OCI-LY1 (cell line): Measurements from ENCODE around the gene FMNL1.

Experiments used
- H2AFZ ChIP-seq: fragments of 200-600 bp; sonication (generic), shearing (Covaris generic); 2 replicates; pipeline ENCODE4 v1.6.0; 2014; ENCODE audit warnings: antibody characterized with exemption, mild to moderate bottlenecking, low read length
- H3F3A ChIP-seq: fragments of 200-600 bp; sonication (generic), shearing (Covaris generic); 2 replicates; pipeline ENCODE4 v1.6.0; 2014; ENCODE audit warnings: mild to moderate bottlenecking, antibody characterized with exemption, low read length, moderate library complexity; ENCODE audit not compliant: insufficient read depth
- H3K27ac ChIP-seq: fragments of 200-600 bp; sonication (generic); 2 replicates; pipeline ENCODE4 v1.5.1; 2014; ENCODE audit warnings: low read length, mixed run types, mild to moderate bottlenecking, low read depth; ENCODE audit not compliant: poor library complexity, severe bottlenecking
- H3K27me3 ChIP-seq: fragments of 200-600 bp; sonication (generic); 2 replicates; pipeline ENCODE4 v1.6.0; 2014; ENCODE audit warnings: antibody characterized with exemption, mild to moderate bottlenecking, low read length, moderate library complexity; ENCODE audit not compliant: insufficient read depth
- H3K36me3 ChIP-seq: fragments of 200-600 bp; sonication (generic); 2 replicates; pipeline ENCODE4 v1.6.1; 2014; ENCODE audit warnings: mild to moderate bottlenecking, antibody characterized with exemption, low read length, moderate library complexity, mixed read lengths; ENCODE audit not compliant: insufficient read depth
- H3K4me1 ChIP-seq: fragments of 200-600 bp; sonication (generic); 2 replicates; pipeline ENCODE4 v1.5.1; 2014; ENCODE audit warnings: mild to moderate bottlenecking, low read length, moderate library complexity; ENCODE audit not compliant: insufficient read depth, severe bottlenecking
- H3K4me2 ChIP-seq: fragments of 200-600 bp; sonication (generic), shearing (Covaris generic); 2 replicates; pipeline ENCODE4 v1.6.1; 2014; ENCODE audit warnings: low read length
- H3K4me3 ChIP-seq: fragments of 200-600 bp; sonication (generic); 2 replicates; pipeline ENCODE4 v1.5.1; 2014; ENCODE audit warnings: low read length, low read depth, mild to moderate bottlenecking, mixed read lengths; ENCODE audit not compliant: poor library complexity, severe bottlenecking
- H3K79me2 ChIP-seq: fragments of 200-600 bp; shearing (Covaris generic); 2 replicates; pipeline ENCODE4 v1.6.1; 2016; ENCODE audit warnings: mixed run types, low read length, mixed read lengths; ENCODE audit not compliant: insufficient read depth
- H3K9ac ChIP-seq: fragments of 200-600 bp; sonication (generic), shearing (Covaris generic); 2 replicates; pipeline ENCODE4 v1.6.1; 2014; ENCODE audit warnings: mild to moderate bottlenecking, low read length, mixed read lengths
- H3K9me2 ChIP-seq: fragments of 200-600 bp; sonication (generic), shearing (Covaris generic); 2 replicates; pipeline ENCODE4 v1.6.1; 2014; ENCODE audit warnings: low read depth, mild to moderate bottlenecking, low read length, mixed read lengths
- H3K9me3 ChIP-seq: fragments of 200-600 bp; shearing (Covaris generic); 2 replicates; pipeline ENCODE4 v1.6.1; 2014; ENCODE audit warnings: low read length, mixed read lengths
- H4K20me1 ChIP-seq: fragments of 200-600 bp; sonication (generic), shearing (Covaris generic); 2 replicates; pipeline ENCODE4 v1.6.0; 2016; ENCODE audit warnings: mild to moderate bottlenecking, low read length; ENCODE audit not compliant: insufficient read depth
- CTCF ChIP-seq: fragments of 200-600 bp; sonication (generic), shearing (Covaris generic); IDR thresholded peaks from 2 replicates; pipeline ENCODE4 v1.5.1; 2017; ENCODE audit warnings: mild to moderate bottlenecking, antibody characterized with exemption, low read length, moderate library complexity, mixed read lengths
- EZH2 ChIP-seq: fragments of 200-600 bp; sonication (generic), shearing (Covaris generic); IDR thresholded peaks from 2 replicates; pipeline ENCODE4 v1.8.0; 2017; ENCODE audit warnings: borderline replicate concordance, mixed run types, mild to moderate bottlenecking, antibody characterized with exemption, low read length, moderate library complexity, mixed read lengths

FMNL1 gene

GRCh38 chr17:45273551-45273957, 51.9 kb downstream of the FMNL1 start:
- Histone ChIP-seq H3K79me2 (no peaks in the 10 kb centered on the region), H3K27ac (no peak overlapping the region), H3K9me2 (no peaks in the 10 kb centered on the region), H3F3A (no peaks in the 10 kb centered on the region), H4K20me1 (no peaks in the 10 kb centered on the region), H3K27me3 (no peaks in the 10 kb centered on the region), H3K4me1 (peaks cover 4% of the 10 kb centered on the region), H3K9ac (no peak overlapping the region), H2AFZ (no peak overlapping the region), H3K4me3 (no peak overlapping the region), H3K36me3 (peaks cover 22% of the 10 kb centered on the region; the same call in 1 of the 2 replicates), H3K9me3 (no peaks in the 10 kb centered on the region), H3K4me2 (no peak overlapping the region)
- no peak for TF ChIP-seq CTCF
- no peak for TF ChIP-seq EZH2

GRCh38 chr17:45274033-45274432, 52.3 kb downstream of the FMNL1 start:
- Histone ChIP-seq H3K27me3 (no peaks in the 10 kb centered on the region), H3K4me2 (no peak overlapping the region), H3K36me3 (peaks cover 22% of the 10 kb centered on the region; the same call in 1 of the 2 replicates), H3K27ac (no peak overlapping the region), H3K9me3 (no peaks in the 10 kb centered on the region), H3K9me2 (no peaks in the 10 kb centered on the region), H3K79me2 (no peaks in the 10 kb centered on the region), H4K20me1 (no peaks in the 10 kb centered on the region), H3K9ac (no peak overlapping the region), H3K4me3 (no peak overlapping the region), H3F3A (no peaks in the 10 kb centered on the region), H3K4me1 (peaks cover 4% of the 10 kb centered on the region), H2AFZ (no peak overlapping the region)
- no peak for TF ChIP-seq CTCF
- TF ChIP-seq EZH2: no peak

- no peak for TF ChIP-seq EZH2
- TF ChIP-seq CTCF: no peak
- H4K20me1 ChIP-seq: no peaks in the 10 kb centered on the region
- H3K4me3 ChIP-seq: no peak overlapping the region
- no peaks in the 10 kb centered on the region for H3K9me2 ChIP-seq
- H3K9ac ChIP-seq: no peak overlapping the region
- no peak overlapping the region for H3K27ac ChIP-seq
- no peaks in the 10 kb centered on the region for H3F3A ChIP-seq
- peaks cover 4% of the 10 kb centered on the region for H3K4me1 ChIP-seq
- H3K36me3 ChIP-seq: peaks cover 7% of the 10 kb centered on the region; the same call in 1 of the 2 replicates
- H3K4me2 ChIP-seq: no peak overlapping the region
- H2AFZ ChIP-seq: no peak overlapping the region
- no peaks in the 10 kb centered on the region for H3K9me3 ChIP-seq
- no peaks in the 10 kb centered on the region for H3K27me3 ChIP-seq
- H3K79me2 ChIP-seq: no peaks in the 10 kb centered on the region
These were observed 54.3 kb downstream of the FMNL1 start for GRCh38 chr17:45276031-45276430.
